Activated CD4-positive, alpha-beta T cell treated with anti-CD3 and anti-CD28 coated beads, Interleukin-2, amount 10 ng/mL, durations not matched to agents 7 days and 5 days (primary cell): ENCODE data around the gene ADAMTS2. TPM values are rescaled to one million over a fixed set of nuclear protein-coding genes. Genes with fewer than 3 reads are reported as not detected.

Source experiments
- CTCF ChIA-PET: fragments of 350-600 bp; sonication (Branson Sonifier 250); formaldehyde crosslinking; loops from one replicate; lab custom pipeline; 2021; ENCODE audit warnings: antibody characterized with exemption; lab: Charles Lee
- POLR2A ChIA-PET: fragments of 350-600 bp; sonication (Branson Sonifier 250); formaldehyde crosslinking; loops from one replicate; lab custom pipeline; 2021; ENCODE audit warnings: antibody characterized with exemption; lab: Charles Lee
- DNase-seq: peaks from one replicate; pipeline ENCODE4 v3.0.0-alpha.2; 2020
- H3K27ac Mint-ChIP-seq: one replicate; pipeline ENCODE4 v1.8.0; 2021; ENCODE audit warnings: mild to moderate bottlenecking, moderate library complexity, mixed read lengths
- H3K27me3 Mint-ChIP-seq: one replicate; pipeline ENCODE4 v1.8.0; 2021; ENCODE audit warnings: mixed read lengths
- H3K36me3 Mint-ChIP-seq: one replicate; pipeline ENCODE4 v1.8.0; 2021; ENCODE audit warnings: low read depth, mixed read lengths
- H3K4me1 Mint-ChIP-seq: one replicate; pipeline ENCODE4 v1.8.0; 2021; ENCODE audit warnings: mixed read lengths
- H3K4me3 Mint-ChIP-seq: one replicate; pipeline ENCODE4 v1.8.0; 2021; ENCODE audit warnings: mild to moderate bottlenecking, moderate library complexity, mixed read lengths
- H3K9me3 Mint-ChIP-seq: one replicate; pipeline ENCODE4 v1.8.0; 2021; ENCODE audit warnings: mixed read lengths
- total RNA-seq, 2 experiments: library from RNA; stranded (reverse); gene quantifications; one replicate each; pipeline ENCODE4 v1.2.3, GENCODE V29; 2021

The ADAMTS2 gene
- total RNA-seq, 2 experiments from 2014 or later, result not detected

GRCh38 chr5:179164331-179165311 is 180.6 kb downstream of the ADAMTS2 start:
- ChIA-PET POLR2A (no interaction called here), CTCF (no interaction called here)
- no peaks in the 10 kb centered on the region for H3K36me3 Mint-ChIP-seq
- H3K27ac Mint-ChIP-seq, result no peak overlapping the region
- H3K4me3 Mint-ChIP-seq, result no peak overlapping the region
- peaks cover 7% of the 10 kb centered on the region for H3K9me3 Mint-ChIP-seq
- no peak for DNase-seq
- no peaks in the 10 kb centered on the region for H3K27me3 Mint-ChIP-seq
- no peaks in the 10 kb centered on the region for H3K4me1 Mint-ChIP-seq

DNA sequence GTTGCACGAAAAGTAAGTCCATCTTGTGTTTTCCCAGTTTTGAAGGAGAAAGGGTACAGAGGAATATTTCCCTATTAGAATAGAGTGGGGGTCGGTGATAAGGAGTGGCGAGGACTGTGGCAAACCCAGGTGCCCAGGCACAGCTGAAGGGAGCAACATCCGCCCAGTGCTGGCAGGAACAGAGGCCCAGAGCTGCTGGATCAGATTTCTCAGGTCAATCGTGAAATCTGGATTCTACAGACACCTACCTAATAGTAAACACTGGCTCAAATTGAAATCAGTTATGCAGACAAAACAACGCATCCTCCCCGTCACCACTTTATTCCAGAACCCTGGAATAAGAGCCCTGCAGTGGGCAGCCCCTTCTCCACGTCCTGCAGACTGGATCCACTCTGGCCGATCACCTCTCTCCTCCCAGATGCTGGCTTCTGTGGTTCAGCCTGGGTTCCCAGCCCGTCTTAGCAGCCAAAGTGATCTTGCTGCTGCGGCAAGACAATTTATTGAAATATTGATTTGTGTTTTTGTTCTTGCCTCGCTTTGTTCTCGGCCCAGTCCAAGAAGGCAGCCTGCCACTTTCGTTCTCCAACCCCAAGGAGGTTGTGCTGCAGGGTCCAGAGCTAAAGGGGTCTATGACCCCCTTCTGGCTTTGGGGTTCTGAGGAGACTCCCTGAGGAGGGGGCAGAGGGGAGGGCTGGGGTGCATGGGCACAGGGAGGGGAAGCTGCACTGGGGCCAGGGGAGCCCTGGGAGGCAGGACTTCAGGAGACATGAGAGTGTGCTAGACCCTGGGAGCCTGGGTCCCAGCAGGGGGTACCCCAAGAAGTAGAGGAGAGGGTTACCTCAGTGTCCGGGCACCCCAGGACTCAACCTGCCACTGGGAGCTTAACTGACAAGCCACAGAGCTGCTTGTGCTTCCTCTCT is 181.8 kb downstream of the ADAMTS2 start:
- H3K4me1 Mint-ChIP-seq, result no peaks in the 10 kb centered on the region
- POLR2A ChIA-PET, result no interaction called here
- H3K27ac Mint-ChIP-seq, result no peak overlapping the region
- CTCF ChIA-PET, result no interaction called here
- H3K27me3 Mint-ChIP-seq, result no peaks in the 10 kb centered on the region
- no peaks in the 10 kb centered on the region for H3K36me3 Mint-ChIP-seq
- no peak for DNase-seq
- peaks cover 7% of the 10 kb centered on the region for H3K9me3 Mint-ChIP-seq
- H3K4me3 Mint-ChIP-seq, result no peak overlapping the region

GRCh38 chr5:179162351-179163235 is 182.7 kb downstream of the ADAMTS2 start:
- no peak overlapping the region for H3K4me3 Mint-ChIP-seq
- H3K9me3 Mint-ChIP-seq, result peaks cover 7% of the 10 kb centered on the region
- no peak overlapping the region for H3K27ac Mint-ChIP-seq
- no peaks in the 10 kb centered on the region for H3K36me3 Mint-ChIP-seq
- no peaks in the 10 kb centered on the region for H3K4me1 Mint-ChIP-seq
- ChIA-PET POLR2A (no interaction called here), CTCF (no interaction called here)
- H3K27me3 Mint-ChIP-seq, result no peaks in the 10 kb centered on the region
- no peak for DNase-seq

- H3K27me3 Mint-ChIP-seq, result no peaks in the 10 kb centered on the region
- H3K4me3 Mint-ChIP-seq, result no peak overlapping the region
- peaks cover 7% of the 10 kb centered on the region for H3K9me3 Mint-ChIP-seq
- no peak for DNase-seq
- H3K36me3 Mint-ChIP-seq, result no peaks in the 10 kb centered on the region
- CTCF ChIA-PET, result no interaction called here
- no peak overlapping the region for H3K27ac Mint-ChIP-seq
- POLR2A ChIA-PET, result no interaction called here
- no peaks in the 10 kb centered on the region for H3K4me1 Mint-ChIP-seq
Measured at GRCh38 chr5:179161901-179162300, 183.4 kb downstream of the ADAMTS2 start.

GRCh38 chr5:179160584-179160983 is 184.7 kb downstream of the ADAMTS2 start:
- ChIA-PET CTCF (no interaction called here), POLR2A (no interaction called here)
- no peaks in the 10 kb centered on the region for H3K4me1 Mint-ChIP-seq
- H3K9me3 Mint-ChIP-seq, result peaks cover 7% of the 10 kb centered on the region
- no peaks in the 10 kb centered on the region for H3K27me3 Mint-ChIP-seq
- H3K27ac Mint-ChIP-seq, result no peak overlapping the region
- H3K36me3 Mint-ChIP-seq, result no peaks in the 10 kb centered on the region
- no peak overlapping the region for H3K4me3 Mint-ChIP-seq
- no peak for DNase-seq

GRCh38 chr5:179158556-179158955 is 186.7 kb downstream of the ADAMTS2 start:
- no peak overlapping the region for H3K4me3 Mint-ChIP-seq
- H3K27ac Mint-ChIP-seq, result no peak overlapping the region
- ChIA-PET POLR2A (no interaction called here), CTCF (no interaction called here)
- H3K4me1 Mint-ChIP-seq, result no peaks in the 10 kb centered on the region
- no peaks in the 10 kb centered on the region for H3K27me3 Mint-ChIP-seq
- no peak for DNase-seq
- H3K36me3 Mint-ChIP-seq, result no peaks in the 10 kb centered on the region
- peaks cover 7% of the 10 kb centered on the region for H3K9me3 Mint-ChIP-seq

DNA sequence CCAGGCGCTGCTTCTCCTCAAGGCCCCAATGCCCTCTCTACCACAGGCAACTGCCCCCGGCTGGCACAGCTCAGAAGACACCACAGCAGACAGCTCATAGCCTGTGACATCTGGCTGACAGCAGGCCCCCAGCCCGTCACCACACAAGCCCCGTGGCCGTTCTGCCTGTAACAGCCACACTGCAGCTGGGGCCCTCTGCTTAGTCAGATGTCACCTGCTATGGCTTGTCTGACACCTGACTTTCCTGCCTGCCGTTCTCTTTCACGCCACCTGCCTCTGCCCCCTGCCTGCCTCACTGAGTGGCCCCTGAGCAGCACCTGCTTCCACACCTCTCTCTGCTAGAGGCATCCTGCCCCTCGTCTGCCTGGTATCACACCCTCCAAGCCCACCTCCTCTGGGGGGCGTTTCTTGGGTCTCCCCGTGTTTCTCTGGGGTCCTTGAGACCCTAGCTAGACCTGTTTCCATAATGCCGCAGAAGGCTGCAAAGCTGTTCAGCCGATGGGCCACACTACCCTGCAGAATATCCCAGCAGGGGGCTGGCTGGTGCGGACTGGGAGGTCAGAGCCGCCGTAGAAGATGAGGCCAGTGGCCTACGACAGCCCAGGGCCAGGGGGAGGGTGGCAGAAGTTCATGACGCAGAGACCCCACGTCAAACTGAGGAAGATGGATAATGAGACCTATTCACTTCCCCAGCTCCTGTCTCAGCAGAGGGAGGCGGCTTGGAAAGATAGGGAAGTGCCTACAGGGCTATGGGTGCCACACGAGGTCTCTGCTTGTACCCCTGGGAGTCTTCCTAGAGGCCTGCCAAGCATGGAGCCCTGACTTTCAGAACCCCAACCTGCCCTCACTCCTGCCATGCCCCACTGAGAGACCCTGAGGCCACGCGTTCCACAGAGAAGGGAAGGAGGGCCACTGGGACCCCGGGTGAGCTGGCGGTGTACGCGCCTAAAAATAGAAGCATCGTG is 190.0 kb downstream of the ADAMTS2 start:
- Mint-ChIP-seq H3K27me3 (no peaks in the 10 kb centered on the region), H3K4me3 (no peak overlapping the region), H3K36me3 (no peaks in the 10 kb centered on the region), H3K27ac (no peak overlapping the region), H3K4me1 (no peaks in the 10 kb centered on the region), H3K9me3 (peaks cover under 1% of the 10 kb centered on the region)
- DNase-seq, result no peak
- ChIA-PET POLR2A (no interaction called here), CTCF (interaction anchor here (1.8 kb wide), 1 partner anchor 13 kb away, joined by 4 read pairs; no protein-coding TSS in a partner anchor)

DNA sequence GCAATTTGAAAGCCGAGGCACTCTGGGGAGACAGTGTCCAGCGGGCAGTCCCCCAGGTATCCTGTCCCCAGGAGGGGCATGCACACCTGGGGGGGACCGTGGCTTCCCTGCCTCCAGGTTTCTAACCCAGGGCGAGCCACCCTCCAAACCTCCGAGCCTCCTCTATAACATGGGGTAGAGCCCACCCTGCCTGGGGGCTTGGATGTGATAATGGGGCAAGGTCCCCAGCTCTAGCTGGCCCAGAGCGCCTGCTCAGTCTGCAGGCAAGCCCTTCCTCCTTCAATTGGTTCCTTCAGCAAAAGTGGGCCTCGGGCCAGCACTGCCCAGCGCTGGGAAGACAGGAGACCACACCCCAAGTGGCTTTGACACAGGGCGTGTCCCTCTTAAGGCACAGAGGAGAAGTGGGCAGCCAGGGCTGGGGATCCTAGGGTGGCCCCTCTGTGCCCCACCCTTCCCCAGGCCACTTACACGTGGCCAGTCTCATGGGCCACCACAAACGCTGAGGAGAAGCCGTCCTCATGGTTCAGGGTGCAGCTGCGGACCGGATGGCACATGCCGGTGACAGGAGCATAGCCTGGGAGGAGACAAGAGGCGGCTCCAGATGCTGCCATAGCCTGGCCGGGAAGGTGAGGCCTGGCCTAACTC is 190.8 kb downstream of the ADAMTS2 start:
- no peak for DNase-seq
- no peaks in the 10 kb centered on the region for H3K36me3 Mint-ChIP-seq
- no peaks in the 10 kb centered on the region for H3K9me3 Mint-ChIP-seq
- no peak overlapping the region for H3K4me3 Mint-ChIP-seq
- no peak overlapping the region for H3K27ac Mint-ChIP-seq
- H3K4me1 Mint-ChIP-seq, result no peaks in the 10 kb centered on the region
- H3K27me3 Mint-ChIP-seq, result no peaks in the 10 kb centered on the region
- ChIA-PET POLR2A (no interaction called here), CTCF (interaction anchor here (1.8 kb wide), 1 partner anchor 12 kb away, joined by 4 read pairs; no protein-coding TSS in a partner anchor)

- Mint-ChIP-seq H3K9me3 (no peaks in the 10 kb centered on the region), H3K27me3 (no peaks in the 10 kb centered on the region), H3K4me3 (no peak overlapping the region), H3K36me3 (no peaks in the 10 kb centered on the region), H3K4me1 (no peaks in the 10 kb centered on the region), H3K27ac (no peak overlapping the region)
- ChIA-PET CTCF (no interaction called here), POLR2A (no interaction called here)
- no peak for DNase-seq
Measured at GRCh38 chr5:179153921-179154345, 191.3 kb downstream of the ADAMTS2 start.

- Mint-ChIP-seq H3K4me3 (no peak overlapping the region), H3K9me3 (no peaks in the 10 kb centered on the region), H3K27me3 (no peaks in the 10 kb centered on the region), H3K4me1 (no peaks in the 10 kb centered on the region), H3K36me3 (no peaks in the 10 kb centered on the region), H3K27ac (no peak overlapping the region)
- DNase-seq, result no peak
- CTCF ChIA-PET, result no interaction called here
- POLR2A ChIA-PET, result no interaction called here
Measured at GRCh38 chr5:179153341-179153901, 191.8 kb downstream of the ADAMTS2 start.

GRCh38 chr5:179152941-179153340 is 192.3 kb downstream of the ADAMTS2 start:
- Mint-ChIP-seq H3K4me1 (no peaks in the 10 kb centered on the region), H3K27ac (no peak overlapping the region), H3K36me3 (no peaks in the 10 kb centered on the region), H3K4me3 (no peak overlapping the region), H3K9me3 (peaks cover 2% of the 10 kb centered on the region), H3K27me3 (no peaks in the 10 kb centered on the region)
- DNase-seq, result no peak
- ChIA-PET POLR2A (no interaction called here), CTCF (no interaction called here)
